Thoracic aorta (tissue), 2 donors: ENCODE data around the gene ZNF888. TPM values are rescaled to one million over a fixed set of nuclear protein-coding genes. Genes with fewer than 3 reads are reported as not detected.
"Not testable (repeated sequence)": the region's sequence is repeated elsewhere in the genome, so short reads cannot be mapped to it uniquely, and the experiment has no call there.

Experiments
- ATAC-seq: fragments of 150-250 bp; one replicate; pipeline ENCODE4 v1.8.0; 2017; ENCODE audit warnings: low read depth; ENCODE audit not compliant: insufficient number of reproducible peaks, low FRiP score
- DNase-seq: peaks from one replicate; pipeline ENCODE4 v3.0.0-alpha.2; 2020; ENCODE audit warnings: low spot score
- H3K27ac ChIP-seq, 2 donors: fragments of 200-600 bp; sonication (generic); 1 replicate in 1 of 2; 2 replicates in 1 of 2; pipeline ENCODE4 v1.5.1; 2016; ENCODE audit warnings: mild to moderate bottlenecking in 2 of 2, moderate library complexity in 2 of 2
- H3K27me3 ChIP-seq: fragments of 200-600 bp; sonication (generic); replicated peaks from 2 replicates; pipeline ENCODE4 v1.6.0; 2016; ENCODE audit warnings: mild to moderate bottlenecking; ENCODE audit not compliant: insufficient read depth
- H3K36me3 ChIP-seq: fragments of 200-600 bp; sonication (generic); one replicate; pipeline ENCODE4 v1.5.1; 2016
- H3K4me1 ChIP-seq, 2 donors: fragments of 200-600 bp; sonication (generic); 1 replicate in 1 of 2; 2 replicates in 1 of 2; pipeline versions ENCODE4 v1.5.1 to v1.6.0; 2016; ENCODE audit warnings: low read depth in 2 of 2, mild to moderate bottlenecking in 1 of 2; ENCODE audit not compliant: control insufficient read depth in 1 of 2
- H3K4me3 ChIP-seq: fragments of 200-600 bp; sonication (generic); 2 replicates; pipeline ENCODE4 v1.5.1; 2016; ENCODE audit warnings: mild to moderate bottlenecking
- H3K9me3 ChIP-seq: fragments of 200-600 bp; sonication (generic); 2 replicates; pipeline ENCODE4 v1.5.1; 2016
- total RNA-seq, 2 donors: library from RNA; depleted of rRNA; stranded (reverse); fragments of >200 nt; gene quantifications; one replicate each; pipeline versions ENCODE4 v1.1.0 to v1.2.3, GENCODE V29; 2016
- TF ChIP-seq, protein P1 (sequence below): fragments of 200-600 bp; sonication (generic); IDR thresholded peaks from one replicate; pipeline ENCODE4 v1.5.1; 2019; ENCODE audit warnings: antibody characterized with exemption

The ZNF888 gene
- total RNA-seq, 2 donors from 2014 or later = 1.4 to 2.6 TPM

- peaks cover 3 to 11% of the 10 kb centered on the region in 2 donors for H3K4me1 ChIP-seq
- H3K27ac ChIP-seq = no peak overlapping the region
- no peak overlapping the region for H3K4me3 ChIP-seq
- no peaks in the 10 kb centered on the region for H3K27me3 ChIP-seq
- DNase-seq (no peak), ATAC-seq (no peak)
- H3K9me3 ChIP-seq = peaks cover 32% of the 10 kb centered on the region
- TF ChIP-seq, protein P1, sequence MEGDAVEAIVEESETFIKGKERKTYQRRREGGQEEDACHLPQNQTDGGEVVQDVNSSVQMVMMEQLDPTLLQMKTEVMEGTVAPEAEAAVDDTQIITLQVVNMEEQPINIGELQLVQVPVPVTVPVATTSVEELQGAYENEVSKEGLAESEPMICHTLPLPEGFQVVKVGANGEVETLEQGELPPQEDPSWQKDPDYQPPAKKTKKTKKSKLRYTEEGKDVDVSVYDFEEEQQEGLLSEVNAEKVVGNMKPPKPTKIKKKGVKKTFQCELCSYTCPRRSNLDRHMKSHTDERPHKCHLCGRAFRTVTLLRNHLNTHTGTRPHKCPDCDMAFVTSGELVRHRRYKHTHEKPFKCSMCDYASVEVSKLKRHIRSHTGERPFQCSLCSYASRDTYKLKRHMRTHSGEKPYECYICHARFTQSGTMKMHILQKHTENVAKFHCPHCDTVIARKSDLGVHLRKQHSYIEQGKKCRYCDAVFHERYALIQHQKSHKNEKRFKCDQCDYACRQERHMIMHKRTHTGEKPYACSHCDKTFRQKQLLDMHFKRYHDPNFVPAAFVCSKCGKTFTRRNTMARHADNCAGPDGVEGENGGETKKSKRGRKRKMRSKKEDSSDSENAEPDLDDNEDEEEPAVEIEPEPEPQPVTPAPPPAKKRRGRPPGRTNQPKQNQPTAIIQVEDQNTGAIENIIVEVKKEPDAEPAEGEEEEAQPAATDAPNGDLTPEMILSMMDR = no peak
- no peaks in the 10 kb centered on the region for H3K36me3 ChIP-seq
Measured at GRCh38 chr19:52943884-52944643, 20.8 kb upstream of the ZNF888 start.

DNA sequence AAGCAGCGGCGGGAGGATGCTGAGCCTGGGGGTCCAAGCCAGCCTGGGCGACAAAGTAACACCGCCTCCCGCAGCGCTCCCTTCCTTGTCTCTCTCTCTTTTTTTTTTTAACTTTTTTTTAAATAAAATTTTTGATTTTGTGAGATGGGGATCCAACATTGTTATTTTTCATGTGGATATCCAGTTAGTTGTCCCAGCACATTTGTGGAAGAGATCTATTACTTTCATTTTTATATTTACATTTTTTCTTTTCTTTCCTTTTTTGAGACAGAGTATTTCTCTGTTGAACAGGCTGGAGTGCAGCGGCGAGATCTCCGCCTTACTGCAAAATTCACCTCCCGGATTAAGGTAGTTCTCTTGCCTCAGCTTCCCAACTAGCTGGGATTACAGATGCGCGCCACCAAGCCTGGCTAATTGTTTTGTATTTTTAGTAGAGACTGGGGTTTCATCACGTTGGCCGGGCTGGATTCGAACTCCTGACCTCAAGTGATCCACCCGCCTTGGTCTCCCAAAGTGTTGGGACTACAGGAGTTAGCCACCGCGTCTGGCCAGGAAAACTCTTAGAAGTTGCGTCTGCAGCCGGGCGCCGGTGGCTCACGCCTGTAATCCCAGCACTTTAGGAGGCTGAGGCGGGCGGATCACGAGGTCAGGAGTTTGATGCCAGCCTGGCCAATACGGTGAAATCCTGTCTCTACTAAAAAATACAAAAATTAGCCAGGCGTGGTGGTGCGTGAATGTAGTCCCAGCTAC lies 20.1 kb upstream of the ZNF888 start:
- TF ChIP-seq, protein P1 = no peak
- no peaks in the 10 kb centered on the region for H3K27me3 ChIP-seq
- H3K27ac ChIP-seq = peak overlapping the region; percentile 70 to 92
- no peaks in the 10 kb centered on the region for H3K36me3 ChIP-seq
- H3K9me3 ChIP-seq = peaks cover 24% of the 10 kb centered on the region
- H3K4me1 ChIP-seq = peaks cover 3 to 11% of the 10 kb centered on the region in 2 donors
- peak overlapping the region; percentile 97 for H3K4me3 ChIP-seq
- DNase-seq = no peak
- ATAC-seq = no peak

DNA sequence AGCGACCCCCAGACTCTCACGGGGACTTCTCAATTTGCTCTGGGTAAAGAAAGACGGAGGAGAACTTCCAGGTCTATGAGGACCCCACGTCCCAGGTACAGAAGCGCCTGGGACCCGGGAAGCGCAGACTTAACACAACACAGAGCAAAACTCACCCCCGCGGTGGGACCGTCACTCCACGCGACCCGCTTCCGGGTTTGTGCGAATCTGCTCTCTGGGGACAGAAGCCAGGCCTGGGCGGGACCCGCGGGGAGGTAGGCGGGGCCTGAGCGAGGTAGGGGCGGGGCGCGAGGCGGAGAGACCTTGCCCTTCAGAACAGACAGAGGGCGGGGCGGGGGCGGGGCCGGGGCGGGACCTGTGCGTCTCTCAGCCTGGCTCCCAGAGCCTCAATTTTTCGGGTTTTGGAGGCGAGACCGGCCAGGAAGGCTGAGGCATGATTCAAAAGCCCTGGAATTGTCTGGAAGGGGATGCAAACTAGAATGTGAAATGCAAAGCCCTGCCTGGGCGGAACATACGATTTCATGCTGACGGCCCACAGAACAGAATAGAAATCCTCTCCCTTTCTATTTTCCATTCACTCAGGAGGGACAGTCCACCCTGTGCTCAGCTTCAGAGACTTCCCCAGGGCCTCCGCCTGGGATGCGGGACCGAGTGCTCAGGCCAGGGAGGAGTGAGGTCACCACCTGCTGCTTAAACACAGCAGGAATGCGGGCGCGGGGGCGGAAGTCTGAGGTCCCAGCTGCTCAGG lies 19.3 kb upstream of the ZNF888 start:
- DNase-seq = peak; percentile 62
- Histone ChIP-seq H3K4me1 (peaks cover 3 to 11% of the 10 kb centered on the region in 2 donors), H3K27ac (peak overlapping the region; percentile 83 to 92), H3K27me3 (no peaks in the 10 kb centered on the region), H3K4me3 (peak overlapping the region; percentile 97), H3K36me3 (no peaks in the 10 kb centered on the region), H3K9me3 (peaks cover 17% of the 10 kb centered on the region)
- TF ChIP-seq, protein P1 = no peak
- peak; percentile 96 for ATAC-seq

DNA sequence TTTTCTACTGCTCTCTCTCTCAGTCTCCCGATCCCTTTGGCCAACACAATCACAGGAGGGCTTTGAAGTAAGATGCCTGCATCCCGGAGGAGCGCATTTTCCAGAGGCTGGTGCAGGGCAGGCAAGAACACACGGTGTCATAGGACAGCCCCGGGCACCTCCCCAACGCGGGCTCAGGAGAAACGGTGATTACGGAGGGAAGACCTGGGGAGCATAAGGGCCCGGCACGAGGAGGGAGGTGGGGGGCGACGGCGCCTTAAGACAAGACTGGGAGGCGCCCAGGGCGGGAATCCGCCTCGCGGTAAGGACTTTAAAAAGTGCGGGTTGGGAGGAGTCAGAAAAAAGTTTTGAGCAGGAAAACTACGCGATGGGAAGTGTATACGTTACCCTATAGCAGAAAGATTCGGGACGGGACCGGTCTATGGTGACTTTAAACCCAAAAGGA lies 18.7 kb upstream of the ZNF888 start:
- peak; percentile 30 for ATAC-seq
- Histone ChIP-seq H3K27me3 (no peaks in the 10 kb centered on the region), H3K4me3 (peak overlapping the region; percentile 97), H3K4me1 (peaks cover 3 to 11% of the 10 kb centered on the region in 2 donors), H3K36me3 (no peaks in the 10 kb centered on the region), H3K27ac (peak overlapping the region; percentile 83 to 92), H3K9me3 (peaks cover 11% of the 10 kb centered on the region)
- TF ChIP-seq, protein P1 = no peak
- DNase-seq = no peak

- not testable (repeated sequence) for H3K27me3 ChIP-seq, DNase-seq, H3K9me3 ChIP-seq, H3K36me3 ChIP-seq, ATAC-seq
- Histone ChIP-seq H3K4me3 (peak overlapping the region; percentile 97), H3K4me1 (peaks cover 3 to 11% of the 10 kb centered on the region in 2 donors), H3K27ac (peak overlapping the region; percentile 83 to 92)
Measured at GRCh38 chr19:52941523-52941922, 18.3 kb upstream of the ZNF888 start.

- not testable (repeated sequence) for H3K9me3 ChIP-seq, H3K4me3 ChIP-seq, DNase-seq, ATAC-seq, H3K27me3 ChIP-seq, H3K36me3 ChIP-seq
- peak overlapping the region in 1 of 2 donors; percentile 92 for H3K27ac ChIP-seq
- peaks cover 3 to 11% of the 10 kb centered on the region in 2 donors for H3K4me1 ChIP-seq
Measured at GRCh38 chr19:52940905-52941304, 17.7 kb upstream of the ZNF888 start.
